NCI-H2081 (cell line): ENCODE results near the gene CNTFR.
A peak's percentile ranks its signal among the peaks of the same experiment; 100 is the strongest.

Experiments
- DNase-seq, 2 experiments: peaks; one replicate each; lab custom pipeline; 2025; lab: John Stamatoyannopoulos, UW

Gene CNTFR

DNA sequence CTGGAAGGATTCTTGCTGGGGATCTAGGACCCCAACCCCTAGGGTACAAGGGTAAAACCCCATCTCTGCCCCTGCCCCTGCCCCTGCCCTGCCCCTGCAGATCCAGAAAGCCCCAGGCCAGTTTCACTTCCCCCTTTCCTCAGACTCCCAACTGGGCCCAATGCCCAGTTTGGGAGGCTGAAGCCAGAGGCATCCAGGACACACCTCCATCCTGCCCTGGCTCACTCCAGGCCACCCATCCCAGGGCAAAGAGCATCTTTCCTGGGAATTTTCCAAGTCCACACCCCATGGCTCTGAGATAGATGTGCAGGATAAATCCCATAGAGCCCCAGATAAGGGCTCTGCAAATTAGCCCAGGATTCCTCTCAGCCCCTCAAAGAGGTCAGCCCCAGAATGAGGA lies 17.4 kb downstream of the CNTFR start:
- DNase-seq = no peak

DNA sequence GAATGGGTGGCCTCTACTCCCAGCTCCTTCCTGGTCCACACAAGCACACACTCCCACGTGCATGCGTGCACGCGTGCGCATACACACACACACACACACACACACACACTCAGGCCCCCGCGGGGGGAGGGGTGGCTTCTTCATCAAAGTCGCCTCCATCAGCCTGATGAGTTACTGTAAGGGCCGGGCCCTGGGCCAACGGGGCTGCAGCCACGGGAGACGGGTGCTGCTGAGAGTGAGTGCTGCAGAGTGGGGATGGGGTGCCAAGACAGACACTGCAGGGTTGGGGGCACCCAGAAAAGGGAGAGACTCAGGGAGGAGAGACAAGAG lies 18.1 kb downstream of the CNTFR start:
- DNase-seq = no peak

DNA sequence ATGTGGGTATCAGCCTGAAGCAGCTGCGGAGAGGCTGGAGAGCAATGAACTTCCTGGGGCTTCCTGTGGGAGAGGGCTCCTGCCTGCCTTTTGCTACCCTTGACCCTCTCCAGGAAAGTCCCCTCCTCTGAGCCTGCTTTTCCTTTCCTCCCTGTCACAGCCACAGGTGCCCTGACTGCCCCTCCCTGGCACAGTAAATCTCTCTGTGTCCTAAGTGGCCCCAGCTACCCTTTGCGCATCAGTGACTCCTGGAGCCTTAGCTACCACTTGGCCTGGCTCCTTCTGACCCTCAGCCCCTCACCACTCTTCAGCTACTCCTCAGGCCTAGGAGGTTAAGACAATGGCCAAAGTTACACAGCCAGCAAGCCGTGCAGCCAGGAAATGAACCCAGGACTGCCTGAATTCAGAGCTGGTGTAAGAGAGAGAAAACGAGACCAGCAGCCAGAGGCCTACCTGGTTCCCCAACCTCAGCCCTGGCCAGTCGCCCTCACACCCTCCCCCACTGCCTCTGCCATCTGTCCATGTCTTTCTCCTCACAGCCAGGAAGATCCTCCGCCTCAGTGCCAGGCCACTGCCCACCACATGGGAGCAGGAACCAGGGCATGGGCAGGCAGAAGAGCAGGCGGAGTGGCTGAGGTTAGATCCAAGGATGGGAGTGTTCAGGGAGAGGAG lies 18.6 kb downstream of the CNTFR start:
- DNase-seq = no peak

DNA sequence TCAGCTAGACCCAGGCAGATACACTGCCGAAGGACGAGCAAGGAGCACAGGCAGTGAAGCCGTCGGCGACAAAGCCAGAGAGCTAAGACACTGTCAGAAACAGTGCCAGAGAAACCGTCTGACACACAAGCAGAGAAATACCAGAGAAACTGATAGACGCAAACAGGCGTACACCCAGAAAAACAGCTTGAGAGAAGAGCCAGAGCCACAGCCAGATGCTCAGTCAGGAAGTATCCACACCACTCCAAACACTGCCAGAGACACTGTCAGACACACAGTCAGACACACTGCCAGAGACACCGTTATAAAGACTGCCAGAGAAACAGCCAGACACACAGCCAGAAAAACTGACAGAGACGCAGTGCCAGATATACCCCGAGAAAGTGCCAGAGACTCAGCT lies 19.1 kb downstream of the CNTFR start:
- no peak for DNase-seq

DNA sequence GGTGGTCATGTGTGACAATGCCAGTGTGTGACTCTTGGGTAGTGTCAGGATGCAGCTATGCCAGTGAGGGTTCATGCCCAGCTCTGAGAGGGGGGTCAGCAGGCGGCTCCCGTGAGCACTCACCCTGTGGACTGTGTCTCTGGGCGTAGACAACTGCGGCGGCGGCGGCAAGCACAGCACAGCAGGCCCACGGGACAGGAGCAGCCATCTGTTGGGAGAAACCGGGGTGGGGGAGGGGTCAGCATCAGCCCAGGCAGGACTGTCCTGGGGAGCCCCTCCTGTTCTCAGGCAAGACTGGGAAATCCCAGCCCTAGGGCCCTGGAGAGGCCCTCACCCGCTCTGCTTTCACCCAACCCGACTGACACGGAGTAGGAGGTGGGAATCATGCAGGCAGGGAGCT lies 20.8 kb downstream of the CNTFR start:
- DNase-seq = no peak

DNA sequence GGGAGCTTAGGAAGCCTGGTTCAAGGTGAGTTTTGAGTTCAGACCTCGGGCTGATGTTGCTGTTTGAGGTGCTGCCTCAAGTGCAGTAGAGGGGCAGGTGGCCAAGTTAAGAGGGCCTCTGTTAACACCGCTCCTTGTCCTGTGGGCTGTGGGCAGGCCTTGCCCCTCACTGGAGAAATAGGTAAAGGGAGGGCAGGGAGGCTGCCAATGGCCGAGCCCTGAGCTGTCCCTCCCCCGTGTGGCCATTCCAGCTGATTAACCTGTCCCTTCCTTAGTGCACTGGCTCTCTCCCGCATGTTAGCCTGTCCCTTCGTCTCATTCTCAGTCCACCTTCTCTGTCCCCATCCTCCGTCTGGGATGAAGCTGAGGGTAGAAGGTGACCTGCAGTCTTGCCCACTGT lies 21.4 kb downstream of the CNTFR start:
- DNase-seq = no peak

DNA sequence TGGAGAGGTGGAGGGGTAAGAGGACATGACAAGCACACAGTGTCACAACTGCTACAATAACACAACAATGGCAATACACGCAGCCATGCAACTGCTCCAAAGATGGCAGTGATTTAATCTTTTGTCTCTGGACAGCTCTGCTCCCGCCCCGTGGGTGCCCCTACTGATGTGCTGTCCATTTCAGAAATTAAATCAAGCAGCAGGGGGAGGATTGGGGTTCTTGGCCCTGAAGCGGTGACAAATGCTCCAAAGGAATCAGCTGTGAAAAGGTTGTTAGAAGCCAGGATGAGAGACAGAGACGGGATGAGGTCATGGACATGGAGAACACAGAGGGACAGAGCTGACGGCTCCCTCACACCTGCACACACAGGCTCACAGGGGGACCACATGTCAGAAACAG lies 22.6 kb downstream of the CNTFR start:
- DNase-seq = no peak

DNA sequence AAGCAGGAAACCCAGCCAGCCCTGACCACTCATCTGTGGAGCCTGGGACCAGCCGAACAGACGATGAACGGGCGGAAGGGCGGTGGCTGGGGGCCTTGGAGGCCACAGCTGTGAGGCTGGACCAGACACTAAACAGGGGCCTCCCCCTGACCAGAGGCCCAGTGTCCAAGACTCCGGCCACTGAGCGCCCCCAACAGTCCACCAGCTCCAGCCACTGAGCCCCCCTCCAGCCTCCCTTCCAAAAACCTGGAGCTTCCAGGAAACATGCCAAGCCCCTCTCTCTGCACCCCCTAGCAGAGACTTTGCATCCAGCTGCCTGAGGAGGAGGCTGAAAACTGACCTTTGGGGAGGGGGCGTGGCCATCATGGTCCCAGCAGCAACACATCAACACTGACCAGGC lies 23.2 kb downstream of the CNTFR start:
- no peak for DNase-seq

DNA sequence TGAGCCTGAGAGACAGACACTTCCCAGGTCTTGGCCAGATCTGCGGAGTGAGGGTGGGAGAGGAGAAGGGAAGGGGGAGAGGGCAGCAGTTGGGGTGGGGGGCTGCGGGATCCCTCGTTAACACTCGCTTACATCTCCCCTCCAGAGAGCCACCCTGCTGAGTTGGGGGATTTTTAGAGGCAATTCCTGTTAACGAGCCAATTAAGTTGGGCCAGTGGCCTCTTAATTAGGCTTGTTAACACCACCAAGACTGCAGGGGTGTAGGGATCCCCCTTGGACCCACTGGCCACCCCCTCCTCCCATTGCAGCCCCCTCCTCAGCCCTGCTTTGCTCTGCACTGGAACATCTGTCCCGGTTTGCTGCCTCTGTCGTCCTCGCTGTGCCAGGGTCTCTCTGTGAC lies 23.7 kb downstream of the CNTFR start:
- DNase-seq = no peak

DNA sequence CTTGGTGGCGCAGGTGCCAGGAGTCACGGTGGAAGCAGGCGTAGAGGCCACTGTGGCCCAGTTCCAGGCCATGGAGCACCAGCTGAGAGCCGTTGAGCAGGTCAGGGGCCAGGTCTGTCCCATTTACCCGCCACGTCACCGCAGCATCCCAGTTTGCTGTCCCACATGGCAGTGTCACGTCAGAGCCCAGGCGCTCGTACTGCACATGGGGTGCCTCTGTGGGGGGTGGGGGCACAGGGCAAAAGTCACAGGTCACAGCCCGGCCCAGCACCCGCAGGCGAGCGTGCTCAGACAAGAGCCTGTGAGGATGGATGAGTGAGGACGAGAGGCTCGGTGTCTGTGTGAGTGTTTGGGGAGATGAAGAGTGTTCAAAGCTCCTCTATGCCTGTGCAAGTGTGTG lies 24.9 kb downstream of the CNTFR start:
- no peak for DNase-seq

DNA sequence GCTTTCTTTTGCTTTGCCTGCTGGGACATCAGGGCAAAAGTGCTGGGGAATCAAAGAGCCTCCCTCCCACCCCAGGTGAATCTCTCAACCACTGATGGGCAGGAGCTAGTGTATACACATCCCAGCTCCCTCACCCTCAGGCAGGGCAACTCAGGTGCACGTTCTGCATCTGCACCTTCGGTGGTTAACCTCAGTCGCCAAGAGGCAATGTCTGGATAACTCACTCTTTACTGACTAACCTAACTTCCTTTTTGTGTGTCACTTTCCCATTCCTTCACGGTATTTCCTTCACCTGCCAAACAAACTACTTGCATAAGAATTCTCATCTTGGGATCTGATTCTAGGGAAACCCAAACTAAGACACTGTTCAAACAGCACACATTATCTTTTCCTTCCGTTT lies 26.3 kb downstream of the CNTFR start:
- no peak for DNase-seq

DNA sequence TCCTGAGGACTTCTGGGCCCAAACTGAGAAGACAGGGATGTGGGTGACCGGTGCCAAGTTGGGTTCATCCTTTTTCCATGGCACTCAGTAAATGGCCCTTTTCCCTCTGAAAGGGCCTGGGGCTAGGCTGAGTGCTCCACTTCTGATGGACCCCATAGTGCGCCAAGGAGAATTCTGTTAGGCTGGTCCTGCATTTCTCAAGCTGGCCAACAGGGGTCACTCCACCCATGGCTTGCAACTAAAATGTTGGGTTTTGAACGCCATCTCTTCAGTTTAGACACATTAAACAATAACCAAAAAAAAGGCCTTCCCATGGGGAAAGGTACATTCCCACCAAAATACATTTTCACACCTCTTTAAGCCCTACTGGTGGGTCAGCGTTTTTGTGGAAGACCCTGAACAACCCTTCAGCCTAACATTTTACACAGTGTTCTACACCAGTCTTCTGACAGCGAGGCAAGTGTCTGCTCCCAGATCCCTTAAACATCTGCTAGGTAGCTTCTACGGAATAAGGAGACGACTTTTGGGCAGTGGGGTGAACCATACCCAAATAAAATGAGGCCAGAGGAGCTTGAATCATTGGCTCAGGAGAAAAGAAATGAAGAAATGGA lies 27.3 kb downstream of the CNTFR start:
- no peak for DNase-seq

DNA sequence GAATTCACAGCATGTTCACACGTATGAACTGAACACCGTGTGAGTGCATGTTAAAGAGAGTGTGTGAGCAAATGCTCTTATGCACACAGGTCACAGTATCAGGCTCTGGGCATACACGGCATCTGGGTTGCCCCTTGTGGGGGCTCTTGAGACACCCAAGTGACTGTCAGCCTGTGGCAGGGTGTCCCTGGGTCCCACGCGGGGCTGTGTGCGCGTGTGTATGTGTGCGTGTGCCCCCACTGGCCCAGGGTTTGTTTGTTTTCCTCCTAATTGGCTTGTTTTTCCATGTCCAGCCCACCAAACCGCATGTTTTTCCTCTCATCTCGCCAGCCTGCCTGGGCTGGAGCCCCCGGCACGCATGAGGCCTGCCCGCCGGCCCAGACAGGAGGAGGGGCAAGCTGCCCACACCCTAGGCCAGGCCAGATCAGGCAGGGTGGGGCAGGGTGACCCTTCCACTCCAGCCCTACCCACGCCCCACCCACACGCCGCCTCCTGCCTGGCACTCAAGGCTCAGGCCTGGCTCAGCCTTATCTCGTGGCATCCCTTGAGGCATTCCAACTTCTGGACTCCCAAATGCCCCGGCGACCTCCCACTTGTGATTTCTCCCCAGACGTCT lies 28.8 kb downstream of the CNTFR start:
- DNase-seq = no peak

DNA sequence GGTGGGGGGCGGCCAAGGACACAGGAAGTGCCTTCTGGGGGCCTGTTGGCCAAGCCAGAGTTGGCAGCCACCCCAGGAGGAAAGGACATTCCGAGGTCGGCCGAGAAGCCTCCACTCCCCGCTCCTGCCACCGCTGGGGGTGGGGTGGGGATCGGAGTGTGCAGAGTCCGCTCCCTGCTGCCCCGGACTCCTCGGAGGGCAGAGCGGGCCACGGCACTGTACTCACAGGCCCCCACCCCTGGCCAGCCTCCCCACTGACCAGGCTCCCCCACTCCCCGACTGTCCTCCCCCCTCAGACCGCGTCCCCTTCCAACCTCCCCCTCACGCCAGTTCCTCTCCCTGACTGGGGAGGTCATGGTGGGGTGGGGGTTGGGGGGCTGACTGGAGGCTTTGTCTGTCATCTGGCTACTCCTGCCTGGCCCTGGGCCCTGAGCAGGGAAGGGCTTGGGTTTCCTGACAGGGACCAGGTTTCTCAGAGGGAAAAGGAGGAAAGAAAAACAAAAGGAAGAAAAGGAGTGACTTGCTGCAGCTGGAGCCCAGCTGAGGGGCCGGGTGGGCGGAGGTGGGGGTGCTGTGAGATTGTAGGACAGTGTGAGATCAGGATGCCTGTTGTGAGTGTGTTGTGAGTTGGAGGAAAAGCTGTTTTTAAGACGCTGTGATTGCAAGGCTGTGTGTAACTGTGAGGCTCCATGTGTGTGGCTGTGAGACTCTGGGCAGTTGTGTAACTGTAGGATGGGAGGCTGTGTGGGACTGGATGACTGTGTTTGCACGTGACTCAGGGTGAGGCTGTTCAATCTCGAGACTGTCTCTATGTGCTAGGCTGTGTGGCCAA lies 29.7 kb downstream of the CNTFR start:
- no peak for DNase-seq

DNA sequence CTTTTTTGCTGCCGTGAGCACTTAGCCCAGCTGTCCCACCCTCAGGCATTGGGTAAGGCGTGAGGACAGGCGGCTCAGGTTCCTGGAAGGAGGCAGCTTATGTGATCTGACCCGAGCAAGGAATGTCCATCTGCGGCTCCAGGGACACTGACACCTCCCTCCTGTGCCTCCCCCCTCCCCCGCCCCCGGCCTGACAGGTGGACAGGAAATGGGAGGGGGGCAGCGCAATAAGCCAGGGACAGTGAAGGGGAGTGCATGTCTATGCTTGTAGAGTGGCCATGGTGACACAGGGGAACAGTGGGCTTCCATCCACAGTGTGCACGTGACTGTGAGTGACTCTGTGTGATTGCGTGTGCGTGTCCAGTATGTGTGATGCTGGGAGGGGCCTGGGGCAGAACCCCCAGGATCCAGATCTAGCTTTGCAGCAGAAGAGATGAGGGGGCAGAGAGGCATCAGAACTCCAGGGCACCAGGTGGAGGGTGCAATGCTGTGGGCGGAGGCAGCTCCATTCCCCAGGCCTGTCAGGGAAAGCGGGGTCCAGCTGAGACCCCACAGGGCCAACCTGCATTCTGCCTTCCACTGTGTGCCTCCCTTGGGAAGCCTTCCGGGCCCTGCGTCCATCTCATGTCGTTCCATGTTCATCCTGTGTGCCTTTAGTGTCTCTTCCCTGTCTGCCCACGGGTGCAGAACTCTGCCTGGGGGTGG lies 30.5 kb downstream of the CNTFR start:
- DNase-seq = peak in 1 of 2 experiments; percentile 31

DNA sequence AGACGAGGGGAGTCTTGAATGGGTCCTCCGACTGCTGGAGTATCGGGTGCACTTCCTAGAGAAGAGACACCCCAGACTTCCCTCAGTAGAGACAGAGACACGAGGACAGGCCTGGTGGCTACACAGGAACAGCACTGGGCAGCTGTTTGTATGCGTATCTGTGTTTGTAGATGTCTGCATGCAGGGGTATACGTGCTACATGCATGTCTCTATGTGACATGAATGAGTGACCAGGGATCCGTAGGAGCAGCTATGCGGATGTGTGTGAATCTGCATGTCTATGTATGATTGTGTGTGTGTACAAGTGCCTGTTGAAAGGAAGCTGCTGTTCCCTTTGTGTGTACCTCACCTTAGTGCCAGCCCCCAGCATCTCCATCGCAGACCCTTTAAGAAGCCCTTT lies 31.2 kb downstream of the CNTFR start:
- no peak for DNase-seq

DNA sequence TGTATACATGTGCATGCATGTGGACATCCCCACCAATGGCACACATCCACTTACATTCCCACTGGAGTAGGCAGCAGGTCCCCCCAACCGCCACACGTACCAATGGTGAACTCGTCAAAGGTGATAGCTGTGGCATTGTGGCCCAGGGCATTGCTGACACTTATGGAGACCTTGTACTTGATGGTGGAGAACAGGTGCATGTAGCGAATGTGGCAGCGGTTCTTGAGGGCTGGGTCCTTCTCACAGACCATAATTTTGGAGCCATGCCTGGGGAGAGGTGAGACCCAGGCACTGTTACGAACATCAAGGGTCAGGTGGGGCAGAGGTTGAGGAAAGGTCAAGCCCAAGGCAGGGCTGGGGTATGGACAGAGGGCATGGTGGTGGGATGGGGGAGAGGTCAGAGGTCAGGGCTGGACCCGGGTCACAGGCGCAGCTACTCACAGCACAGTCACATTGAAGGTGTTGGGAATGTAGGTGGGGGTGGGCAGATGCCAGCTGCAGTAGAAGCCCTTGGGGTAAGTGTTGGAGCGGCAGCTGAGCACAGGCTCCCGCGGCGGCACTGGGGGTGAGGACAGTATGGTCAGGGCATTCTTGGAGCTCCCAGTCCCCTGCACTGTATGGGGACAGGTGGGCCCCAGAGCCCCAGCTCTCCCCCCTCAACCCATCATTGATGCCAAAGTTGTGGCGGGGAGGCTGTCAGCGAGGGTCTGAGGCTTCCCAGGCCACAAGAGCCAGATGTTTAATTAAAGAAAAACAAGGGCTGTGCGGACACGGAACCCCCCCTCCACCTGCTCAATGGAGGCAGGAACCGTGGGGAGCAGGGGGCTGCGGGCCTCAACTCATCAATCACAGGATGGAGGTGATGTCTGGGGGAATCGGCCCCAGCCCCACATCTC lies 31.9 kb downstream of the CNTFR start:
- DNase-seq = no peak

DNA sequence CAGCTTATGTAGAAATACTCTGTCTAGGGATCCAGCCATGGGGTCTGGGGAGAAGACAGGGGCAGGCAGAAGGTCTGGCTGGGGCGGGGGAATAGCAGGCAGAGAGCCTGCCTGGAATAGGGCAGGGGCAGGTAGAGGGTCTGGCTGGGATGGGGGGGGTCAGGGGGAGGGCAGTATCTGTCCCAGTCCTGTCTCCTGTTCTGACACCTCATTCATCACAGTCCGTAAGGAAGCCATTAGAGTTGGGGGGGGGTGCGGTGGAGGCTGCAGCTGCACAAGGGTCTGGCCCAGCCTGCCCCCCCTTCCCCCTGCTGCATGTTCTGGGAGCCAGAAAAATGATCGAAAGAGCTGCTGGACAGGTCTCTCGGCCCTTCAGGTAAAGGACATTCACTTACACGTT lies 32.6 kb downstream of the CNTFR start:
- no peak for DNase-seq

DNA sequence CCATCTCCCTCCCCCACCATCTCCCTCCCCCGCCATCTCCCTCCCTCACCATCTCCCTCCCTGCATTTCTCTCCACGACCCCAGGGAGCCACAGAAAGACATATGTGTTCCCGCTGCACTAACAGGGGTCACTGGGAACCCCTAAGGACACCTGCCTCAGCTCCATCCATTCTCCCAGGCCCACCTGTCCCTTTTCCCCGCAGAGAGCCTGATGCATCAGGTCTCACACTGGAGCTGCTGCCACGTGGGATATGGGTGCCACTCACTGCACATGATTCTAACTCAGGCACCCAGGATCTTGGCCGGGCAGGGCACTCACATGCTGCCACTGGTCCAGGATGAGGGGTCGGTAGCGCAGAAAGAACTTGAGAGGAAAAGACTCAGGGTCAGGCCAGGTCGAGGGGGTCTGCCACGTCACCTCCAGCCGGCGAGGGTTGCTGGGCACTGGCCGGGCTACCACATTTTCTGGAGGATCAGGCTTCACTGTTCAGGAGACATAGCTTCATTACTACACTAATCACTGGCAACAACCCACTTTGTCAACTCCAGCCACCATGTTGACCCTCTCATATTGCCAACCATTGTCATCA lies 33.5 kb downstream of the CNTFR start:
- no peak for DNase-seq

DNA sequence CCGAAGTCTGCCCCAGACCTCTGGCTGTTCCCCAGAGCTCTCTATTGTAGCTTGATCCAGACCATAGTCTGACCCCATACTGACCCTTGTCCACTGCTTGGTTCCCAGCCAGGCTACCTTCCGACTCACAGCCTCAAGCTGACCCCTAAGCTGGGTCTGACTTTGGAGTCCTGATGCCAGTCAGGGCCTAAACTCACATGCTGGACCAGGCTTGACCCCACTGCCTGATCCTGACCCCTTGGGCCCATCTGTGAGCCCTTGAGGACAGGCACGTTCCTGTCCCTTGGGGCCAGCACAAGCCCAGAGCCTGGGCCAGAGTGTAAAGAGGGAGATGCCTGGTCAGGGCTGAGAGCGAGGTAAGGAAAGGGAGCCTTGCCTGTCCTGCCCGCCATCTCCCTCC lies 34.0 kb downstream of the CNTFR start:
- DNase-seq = no peak

DNA sequence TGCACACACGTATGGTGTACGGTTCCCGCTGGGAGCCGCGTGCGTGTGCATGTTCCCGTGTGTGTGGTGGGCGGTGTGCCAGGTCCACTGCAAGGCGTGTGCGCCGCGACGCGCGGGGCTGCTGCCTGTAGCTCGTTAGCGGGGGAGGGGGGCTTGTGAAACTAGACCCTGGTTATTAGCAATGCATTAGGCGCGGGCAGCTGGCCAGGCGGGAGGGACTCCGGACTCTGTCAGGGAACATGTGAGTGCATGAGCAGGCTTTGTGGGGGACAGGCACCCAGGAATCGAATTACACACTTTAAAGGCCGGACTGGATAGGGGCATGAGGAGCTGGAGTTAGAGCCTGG lies 34.5 kb downstream of the CNTFR start:
- peak in 1 of 2 experiments; percentile 27 for DNase-seq
